Measurements from ENCODE around the gene NOP53. TPM values are rescaled to one million over a fixed set of nuclear protein-coding genes. Genes with fewer than 3 reads are reported as not detected.
"Not testable (repeated sequence)": the region's sequence is repeated elsewhere in the genome, so short reads cannot be mapped to it uniquely, and the experiment has no call there.

Gene NOP53
- total RNA-seq, 1 experiment from 2014 or later = 146 TPM

- Histone ChIP-seq H3K27me3 (replicated peaks; ENCODE audit: insufficient read depth, low read depth, low read length, poor library complexity) (no peaks in the 10 kb centered on the region), H3K4me1 (ENCODE audit: insufficient read depth, low read length, poor library complexity, severe bottlenecking) (no peaks in the 10 kb centered on the region), H3K36me3 (ENCODE audit: insufficient read depth, low read length, poor library complexity, severe bottlenecking) (peaks cover 15% of the 10 kb centered on the region), H3K27ac (ENCODE audit: low read depth, low read length, poor library complexity, severe bottlenecking) (no peak overlapping the region), H3K9me3 (ENCODE audit: low read depth, low read length, poor library complexity, severe bottlenecking) (no peaks in the 10 kb centered on the region), H3K4me3 (ENCODE audit: low read depth, low read length, poor library complexity, severe bottlenecking) (no peak overlapping the region)
- intact Hi-C loops (cut with micrococcal nuclease; ENCODE audit: unreplicated experiment) = no loop called here
- CTCF ChIA-PET = interaction anchor here (0.7 kb wide), 1 partner anchor 252 kb away, joined by 4 read pairs; no protein-coding TSS in a partner anchor
- POLR2A ChIA-PET (ENCODE audit: low non-redundant PET) = no interaction called here
- no TSS peak for BruUV-seq (replicated peaks)
- DNase-seq (ENCODE audit: low spot score) = no peak
- TF ChIP-seq CTCF (conservative IDR thresholded peaks at IDR 0.05; ENCODE audit: low read depth, low read length) (no peak), EZH2 (IDR thresholded peaks at IDR 0.05; ENCODE audit: borderline replicate concordance, low read depth, low read length, poor library complexity, severe bottlenecking) (no peak)
These were observed 16.2 kb downstream of the NOP53 start for GRCh38 chr19:47761566-47761965.

- DNase-seq (ENCODE audit: low spot score) = no peak
- no TSS peak for BruUV-seq (replicated peaks)
- ChIA-PET POLR2A (ENCODE audit: low non-redundant PET) (no interaction called here), CTCF (no interaction called here)
- no peaks in the 10 kb centered on the region for H3K9me3 ChIP-seq (ENCODE audit: low read depth, low read length, poor library complexity, severe bottlenecking)
- H3K27ac ChIP-seq (ENCODE audit: low read depth, low read length, poor library complexity, severe bottlenecking) = no peak overlapping the region
- H3K27me3 ChIP-seq (replicated peaks; ENCODE audit: insufficient read depth, low read depth, low read length, poor library complexity) = no peaks in the 10 kb centered on the region
- intact Hi-C loops (cut with micrococcal nuclease; ENCODE audit: unreplicated experiment) = no loop called here
- peaks cover 9% of the 10 kb centered on the region for H3K36me3 ChIP-seq (ENCODE audit: insufficient read depth, low read length, poor library complexity, severe bottlenecking)
- H3K4me3 ChIP-seq (ENCODE audit: low read depth, low read length, poor library complexity, severe bottlenecking) = no peak overlapping the region
- H3K4me1 ChIP-seq (ENCODE audit: insufficient read depth, low read length, poor library complexity, severe bottlenecking) = no peaks in the 10 kb centered on the region
- TF ChIP-seq CTCF (conservative IDR thresholded peaks at IDR 0.05; ENCODE audit: low read depth, low read length) (no peak), EZH2 (IDR thresholded peaks at IDR 0.05; ENCODE audit: borderline replicate concordance, low read depth, low read length, poor library complexity, severe bottlenecking) (no peak)
These were observed 16.8 kb downstream of the NOP53 start for GRCh38 chr19:47762151-47762550.

- BruUV-seq (replicated peaks) = no TSS peak
- intact Hi-C loops (cut with micrococcal nuclease; ENCODE audit: unreplicated experiment) = no loop called here
- Histone ChIP-seq H3K4me1 (ENCODE audit: insufficient read depth, low read length, poor library complexity, severe bottlenecking) (no peaks in the 10 kb centered on the region), H3K27me3 (replicated peaks; ENCODE audit: insufficient read depth, low read depth, low read length, poor library complexity) (no peaks in the 10 kb centered on the region), H3K36me3 (ENCODE audit: insufficient read depth, low read length, poor library complexity, severe bottlenecking) (peaks cover 3% of the 10 kb centered on the region), H3K4me3 (ENCODE audit: low read depth, low read length, poor library complexity, severe bottlenecking) (no peak overlapping the region), H3K27ac (ENCODE audit: low read depth, low read length, poor library complexity, severe bottlenecking) (no peak overlapping the region), H3K9me3 (ENCODE audit: low read depth, low read length, poor library complexity, severe bottlenecking) (no peaks in the 10 kb centered on the region)
- DNase-seq (ENCODE audit: low spot score) = no peak
- no peak for TF ChIP-seq CTCF (conservative IDR thresholded peaks at IDR 0.05; ENCODE audit: low read depth, low read length)
- no peak for TF ChIP-seq EZH2 (IDR thresholded peaks at IDR 0.05; ENCODE audit: borderline replicate concordance, low read depth, low read length, poor library complexity, severe bottlenecking)
- ChIA-PET CTCF (no interaction called here), POLR2A (ENCODE audit: low non-redundant PET) (interaction anchor here (0.6 kb wide), 1 partner anchor 10 kb away, joined by 4 read pairs; no protein-coding TSS in a partner anchor)
These were observed 17.4 kb downstream of the NOP53 start for GRCh38 chr19:47762615-47763308.

GRCh38 chr19:47764705-47765104, 19.4 kb downstream of the NOP53 start:
- intact Hi-C loops (cut with micrococcal nuclease; ENCODE audit: unreplicated experiment); BruUV-seq (replicated peaks); H3K27ac ChIP-seq (ENCODE audit: low read depth, low read length, poor library complexity, severe bottlenecking); DNase-seq (ENCODE audit: low spot score); H3K27me3 ChIP-seq (replicated peaks; ENCODE audit: insufficient read depth, low read depth, low read length, poor library complexity); H3K9me3 ChIP-seq (ENCODE audit: low read depth, low read length, poor library complexity, severe bottlenecking); H3K4me3 ChIP-seq (ENCODE audit: low read depth, low read length, poor library complexity, severe bottlenecking); H3K4me1 ChIP-seq (ENCODE audit: insufficient read depth, low read length, poor library complexity, severe bottlenecking); H3K36me3 ChIP-seq (ENCODE audit: insufficient read depth, low read length, poor library complexity, severe bottlenecking): not testable (repeated sequence)
- ChIA-PET CTCF (interaction anchor here (1.5 to 1.6 kb wide), 2 partner anchors 11 to 25 kb away, joined by 8 to 10 read pairs; no protein-coding TSS in a partner anchor), POLR2A (ENCODE audit: low non-redundant PET) (interaction anchor here (0.5 kb wide), 1 partner anchor 20 kb away, joined by 3 read pairs; the partner anchor contains the start of gene NOP53)
